Measurements from ENCODE around the gene RIOK2. TPM values are rescaled to one million over a fixed set of nuclear protein-coding genes. Genes with fewer than 3 reads are reported as not detected.

RIOK2 gene
- total and polyA plus RNA-seq, 9 of the 15 experiments (the other 6 are each of a cell fraction or from before 2014, with no cell fraction given), result 22.9 to 97.6 (median 47.8) TPM

DNA sequence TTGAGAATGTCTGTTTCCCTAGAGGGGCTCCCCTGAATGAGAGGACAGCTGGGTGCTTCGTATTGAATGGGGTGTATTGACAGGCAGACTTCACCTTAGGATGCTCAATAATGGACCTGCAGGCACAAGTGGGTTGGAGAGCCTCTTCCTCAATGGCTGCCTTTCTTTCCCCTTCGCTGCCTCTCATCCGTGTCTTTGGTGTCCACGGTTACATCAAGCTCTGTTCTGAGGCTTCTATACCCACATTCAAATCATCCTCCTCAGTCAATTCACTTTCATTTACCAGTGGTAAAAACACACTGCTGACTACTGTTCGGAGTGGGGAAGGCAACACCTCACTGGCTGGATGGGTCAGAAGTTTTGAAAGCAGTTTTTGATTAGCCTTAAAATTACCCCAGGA, 61.2 kb downstream of the RIOK2 start (continued):
- TF ChIP-seq, protein P1, sequence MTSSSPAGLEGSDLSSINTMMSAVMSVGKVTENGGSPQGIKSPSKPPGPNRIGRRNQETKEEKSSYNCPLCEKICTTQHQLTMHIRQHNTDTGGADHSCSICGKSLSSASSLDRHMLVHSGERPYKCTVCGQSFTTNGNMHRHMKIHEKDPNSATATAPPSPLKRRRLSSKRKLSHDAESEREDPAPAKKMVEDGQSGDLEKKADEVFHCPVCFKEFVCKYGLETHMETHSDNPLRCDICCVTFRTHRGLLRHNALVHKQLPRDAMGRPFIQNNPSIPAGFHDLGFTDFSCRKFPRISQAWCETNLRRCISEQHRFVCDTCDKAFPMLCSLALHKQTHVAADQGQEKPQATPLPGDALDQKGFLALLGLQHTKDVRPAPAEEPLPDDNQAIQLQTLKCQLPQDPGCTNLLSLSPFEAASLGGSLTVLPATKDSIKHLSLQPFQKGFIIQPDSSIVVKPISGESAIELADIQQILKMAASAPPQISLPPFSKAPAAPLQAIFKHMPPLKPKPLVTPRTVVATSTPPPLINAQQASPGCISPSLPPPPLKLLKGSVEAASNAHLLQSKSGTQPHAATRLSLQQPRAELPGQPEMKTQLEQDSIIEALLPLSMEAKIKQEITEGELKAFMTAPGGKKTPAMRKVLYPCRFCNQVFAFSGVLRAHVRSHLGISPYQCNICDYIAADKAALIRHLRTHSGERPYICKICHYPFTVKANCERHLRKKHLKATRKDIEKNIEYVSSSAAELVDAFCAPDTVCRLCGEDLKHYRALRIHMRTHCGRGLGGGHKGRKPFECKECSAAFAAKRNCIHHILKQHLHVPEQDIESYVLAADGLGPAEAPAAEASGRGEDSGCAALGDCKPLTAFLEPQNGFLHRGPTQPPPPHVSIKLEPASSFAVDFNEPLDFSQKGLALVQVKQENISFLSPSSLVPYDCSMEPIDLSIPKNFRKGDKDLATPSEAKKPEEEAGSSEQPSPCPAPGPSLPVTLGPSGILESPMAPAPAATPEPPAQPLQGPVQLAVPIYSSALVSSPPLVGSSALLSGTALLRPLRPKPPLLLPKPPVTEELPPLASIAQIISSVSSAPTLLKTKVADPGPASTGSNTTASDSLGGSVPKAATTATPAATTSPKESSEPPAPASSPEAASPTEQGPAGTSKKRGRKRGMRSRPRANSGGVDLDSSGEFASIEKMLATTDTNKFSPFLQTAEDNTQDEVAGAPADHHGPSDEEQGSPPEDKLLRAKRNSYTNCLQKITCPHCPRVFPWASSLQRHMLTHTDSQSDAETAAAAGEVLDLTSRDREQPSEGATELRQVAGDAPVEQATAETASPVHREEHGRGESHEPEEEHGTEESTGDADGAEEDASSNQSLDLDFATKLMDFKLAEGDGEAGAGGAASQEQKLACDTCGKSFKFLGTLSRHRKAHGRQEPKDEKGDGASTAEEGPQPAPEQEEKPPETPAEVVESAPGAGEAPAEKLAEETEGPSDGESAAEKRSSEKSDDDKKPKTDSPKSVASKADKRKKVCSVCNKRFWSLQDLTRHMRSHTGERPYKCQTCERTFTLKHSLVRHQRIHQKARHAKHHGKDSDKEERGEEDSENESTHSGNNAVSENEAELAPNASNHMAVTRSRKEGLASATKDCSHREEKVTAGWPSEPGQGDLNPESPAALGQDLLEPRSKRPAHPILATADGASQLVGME (CRISPR knock-in tag; IDR thresholded peaks at IDR 0.05), result no peak
- TF ChIP-seq NFIX (CRISPR knock-in tag; IDR thresholded peaks at IDR 0.05; ENCODE audit: low read depth), result no peak
- no peak for TF ChIP-seq RBM25 (IDR thresholded peaks at IDR 0.05; ENCODE audit: low read depth, low read length, severe bottlenecking)
- TF ChIP-seq NFRKB (IDR thresholded peaks at IDR 0.05; ENCODE audit: low read depth), result no peak
- TF ChIP-seq ZNF431 (CRISPR knock-in tag; IDR thresholded peaks at IDR 0.05), result no peak
- no peak for TF ChIP-seq LARP7 (IDR thresholded peaks at IDR 0.05)

DNA sequence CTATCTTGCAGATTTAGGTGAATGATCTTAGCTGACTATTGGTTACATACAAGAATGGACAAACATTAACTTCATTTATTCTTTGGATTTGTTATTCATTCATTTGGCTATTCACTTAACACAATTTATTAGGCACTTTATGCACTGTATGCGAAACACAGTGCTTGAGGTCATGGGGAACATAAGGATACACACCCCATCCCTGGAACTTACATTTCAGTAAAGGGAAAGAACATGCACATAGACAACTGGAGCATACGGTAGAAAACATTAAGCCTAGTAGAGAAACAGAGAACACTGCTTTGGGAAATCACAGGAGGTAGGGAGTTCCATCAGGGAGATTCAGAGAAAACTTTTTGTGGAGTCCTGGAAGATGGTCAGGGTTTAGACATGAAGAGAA, 62.9 kb downstream of the RIOK2 start:
- no TSS peak for BruUV-seq (replicated peaks)
- H2AFZ ChIP-seq (ENCODE audit: low read depth, low read length), result no peak overlapping the region
- no peaks in the 10 kb centered on the region for H4K20me1 ChIP-seq (replicated peaks; ENCODE audit: control insufficient read depth, insufficient read depth, low read length)
- 36% methylated on average over 2 of the region's 2 CpGs for WGBS (ENCODE audit: insufficient coverage, low coverage, missing lambda C conversion rate)
- H3K4me3 ChIP-seq, result no peak overlapping the region
- FAIRE-seq (no peak), DNase-seq (ENCODE audit: extremely low read depth in 1 of 4, low spot score in 3 of 4) (no peak), ATAC-seq (no peak)
- H3K27ac ChIP-seq (ENCODE audit: extremely low read depth, low read depth, low read length), result no peak overlapping the region
- ChIA-PET POLR2A (no interaction called here), CTCF (ENCODE audit: low intra/inter-chr PET ratio) (no interaction called here)
- in situ Hi-C loops (cut with MboI), result no loop called here
- H3K9me1 ChIP-seq (ENCODE audit: control insufficient read depth, insufficient read depth, low read length), result no peaks in the 10 kb centered on the region
- H3K27me3 ChIP-seq (ENCODE audit: control insufficient read depth in 2 of 2, insufficient read depth in 2 of 2, low read length in 2 of 2), result no peaks in the 10 kb centered on the region
- no peaks in the 10 kb centered on the region for H3K4me1 ChIP-seq (replicated peaks in 1 of 2; ENCODE audit: control insufficient read depth in 2 of 2, insufficient read depth in 2 of 2, low read length in 2 of 2)
- no peaks in the 10 kb centered on the region for H3K9me3 ChIP-seq (replicated peaks; ENCODE audit: control insufficient read depth, insufficient read depth, low read depth, low read length)
- no peak overlapping the region for H3K9ac ChIP-seq (ENCODE audit: insufficient read depth in 1 of 2, low read depth in 2 of 2, low read length in 2 of 2)
- H3K79me2 ChIP-seq (ENCODE audit: control insufficient read depth, insufficient read depth, low read length), result no peaks in the 10 kb centered on the region
- H3K36me3 ChIP-seq (ENCODE audit: control insufficient read depth, insufficient read depth, low read length), result no peaks in the 10 kb centered on the region
- intact Hi-C loops (cut with micrococcal nuclease), result no loop called here
- H3K4me2 ChIP-seq (ENCODE audit: insufficient read depth, low read length), result no peak overlapping the region
- TF ChIP-seq DIDO1 (tag; IDR thresholded peaks at IDR 0.05; ENCODE audit: low read depth), result no peak
- no peak for TF ChIP-seq TRIM28 (IDR thresholded peaks at IDR 0.05)
- no peak for TF ChIP-seq BCL6 (CRISPR knock-in tag; IDR thresholded peaks at IDR 0.05)
- TF ChIP-seq ADNP (tag; IDR thresholded peaks at IDR 0.05), result no peak
- TF ChIP-seq COPS2 (conservative IDR thresholded peaks at IDR 0.05), result no peak
- no peak for TF ChIP-seq RFX7 (CRISPR knock-in tag; IDR thresholded peaks at IDR 0.05)
- no peak for TF ChIP-seq KAT8 (IDR thresholded peaks at IDR 0.05; ENCODE audit: low read depth)
- TF ChIP-seq, protein P2, sequence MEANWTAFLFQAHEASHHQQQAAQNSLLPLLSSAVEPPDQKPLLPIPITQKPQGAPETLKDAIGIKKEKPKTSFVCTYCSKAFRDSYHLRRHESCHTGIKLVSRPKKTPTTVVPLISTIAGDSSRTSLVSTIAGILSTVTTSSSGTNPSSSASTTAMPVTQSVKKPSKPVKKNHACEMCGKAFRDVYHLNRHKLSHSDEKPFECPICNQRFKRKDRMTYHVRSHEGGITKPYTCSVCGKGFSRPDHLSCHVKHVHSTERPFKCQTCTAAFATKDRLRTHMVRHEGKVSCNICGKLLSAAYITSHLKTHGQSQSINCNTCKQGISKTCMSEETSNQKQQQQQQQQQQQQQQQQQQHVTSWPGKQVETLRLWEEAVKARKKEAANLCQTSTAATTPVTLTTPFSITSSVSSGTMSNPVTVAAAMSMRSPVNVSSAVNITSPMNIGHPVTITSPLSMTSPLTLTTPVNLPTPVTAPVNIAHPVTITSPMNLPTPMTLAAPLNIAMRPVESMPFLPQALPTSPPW (CRISPR knock-in tag; IDR thresholded peaks at IDR 0.05), result no peak
- no peak for TF ChIP-seq ATF1 (CRISPR knock-in tag; IDR thresholded peaks at IDR 0.05)
- no peak for TF ChIP-seq ATF1 (tag; IDR thresholded peaks at IDR 0.05)
- no peak for TF ChIP-seq PHTF2 (CRISPR knock-in tag; IDR thresholded peaks at IDR 0.05)
- no peak for TF ChIP-seq EP400 (IDR thresholded peaks at IDR 0.05)
- no peak for TF ChIP-seq RBFOX2 (IDR thresholded peaks at IDR 0.05; ENCODE audit: low read depth, low read length)
- no peak for TF ChIP-seq TCF7 (IDR thresholded peaks at IDR 0.05; ENCODE audit: borderline replicate concordance)

Data from K562 (cell line).